DND-41 (cell line): Measurements from ENCODE around the gene COL4A2.

Experiments used
- ATAC-seq: fragments of 200-7000 bp; cut with Tn5 transposase; 3 replicates; pipeline ENCODE4 v1.9.1; 2021; ENCODE audit warnings: low read depth; ENCODE audit not compliant: insufficient read depth
- DNase-seq: peaks from one replicate; pipeline ENCODE4 v3.0.0-alpha.2; 2020
- H2AFZ ChIP-seq: 2 replicates; pipeline ENCODE4 v1.6.0; 2012; ENCODE audit warnings: low read depth, low read length
- H3K27ac ChIP-seq: 2 replicates; pipeline ENCODE4 v1.5.1; 2012; ENCODE audit warnings: low read length, inconsistent platforms
- H3K27me3 ChIP-seq: fragments of 200-600 bp; sonication (generic); 2 replicates; pipeline ENCODE4 v1.6.0; 2012; ENCODE audit warnings: low read length, mild to moderate bottlenecking, inconsistent platforms; ENCODE audit not compliant: insufficient read depth, poor library complexity
- H3K36me3 ChIP-seq: 2 replicates; pipeline ENCODE4 v1.5.1; 2012; ENCODE audit warnings: low read length, inconsistent platforms; ENCODE audit not compliant: insufficient read depth
- H3K4me1 ChIP-seq: 2 replicates; pipeline ENCODE4 v1.5.1; 2012; ENCODE audit warnings: mild to moderate bottlenecking, low read length; ENCODE audit not compliant: insufficient read depth
- H3K4me2 ChIP-seq: 2 replicates; pipeline ENCODE4 v1.6.0; 2012; ENCODE audit warnings: mild to moderate bottlenecking, moderate library complexity, low read length, inconsistent platforms; ENCODE audit not compliant: insufficient read depth
- H3K4me3 ChIP-seq, 2 experiments: fragments of 200-600 bp in 1 of 2; shearing (Covaris generic) in 1 of 2; 2 replicates each; pipeline ENCODE4 v1.5.1; 2012 to 2016; ENCODE audit warnings: inconsistent platforms in 2 of 2, low read length in 2 of 2, mild to moderate bottlenecking in 2 of 2, low read depth in 1 of 2, moderate library complexity in 1 of 2
- H3K79me2 ChIP-seq: 2 replicates; pipeline ENCODE4 v1.6.0; 2012; ENCODE audit warnings: low read length, inconsistent platforms; ENCODE audit not compliant: insufficient read depth
- H3K9ac ChIP-seq: 2 replicates; pipeline ENCODE4 v1.6.0; 2012; ENCODE audit warnings: low read depth, mild to moderate bottlenecking, inconsistent platforms, low read length, moderate library complexity
- H3K9me3 ChIP-seq: 2 replicates; pipeline ENCODE4 v1.5.1; 2012; ENCODE audit warnings: low read length, moderate library complexity, mild to moderate bottlenecking, inconsistent platforms; ENCODE audit not compliant: insufficient read depth, severe bottlenecking
- H4K20me1 ChIP-seq: 2 replicates; pipeline ENCODE4 v1.6.0; 2012; ENCODE audit warnings: low read length; ENCODE audit not compliant: insufficient read depth
- EZH2 ChIP-seq: IDR thresholded peaks from 3 replicates; pipeline ENCODE4 v1.6.1; 2012; ENCODE audit warnings: borderline replicate concordance, low read depth, mild to moderate bottlenecking, moderate library complexity, low read length, inconsistent platforms; ENCODE audit not compliant: severe bottlenecking
- TF ChIP-seq, protein P1 (sequence below): IDR thresholded peaks from 2 replicates; pipeline ENCODE4 v1.5.1; 2012; ENCODE audit warnings: borderline replicate concordance, low read length, moderate library complexity, mild to moderate bottlenecking; ENCODE audit not compliant: poor library complexity, severe bottlenecking; ENCODE audit errors: extremely low read depth

COL4A2 gene

GRCh38 chr13:110430391-110431336, 123.6 kb downstream of the COL4A2 start:
- no peak overlapping the region for H2AFZ ChIP-seq
- no peaks in the 10 kb centered on the region for H3K79me2 ChIP-seq
- peaks cover 23% of the 10 kb centered on the region for H4K20me1 ChIP-seq
- H3K4me3 ChIP-seq = no peak overlapping the region
- ATAC-seq (no peak), DNase-seq (no peak)
- H3K9me3 ChIP-seq = no peaks in the 10 kb centered on the region
- TF ChIP-seq, protein P1, sequence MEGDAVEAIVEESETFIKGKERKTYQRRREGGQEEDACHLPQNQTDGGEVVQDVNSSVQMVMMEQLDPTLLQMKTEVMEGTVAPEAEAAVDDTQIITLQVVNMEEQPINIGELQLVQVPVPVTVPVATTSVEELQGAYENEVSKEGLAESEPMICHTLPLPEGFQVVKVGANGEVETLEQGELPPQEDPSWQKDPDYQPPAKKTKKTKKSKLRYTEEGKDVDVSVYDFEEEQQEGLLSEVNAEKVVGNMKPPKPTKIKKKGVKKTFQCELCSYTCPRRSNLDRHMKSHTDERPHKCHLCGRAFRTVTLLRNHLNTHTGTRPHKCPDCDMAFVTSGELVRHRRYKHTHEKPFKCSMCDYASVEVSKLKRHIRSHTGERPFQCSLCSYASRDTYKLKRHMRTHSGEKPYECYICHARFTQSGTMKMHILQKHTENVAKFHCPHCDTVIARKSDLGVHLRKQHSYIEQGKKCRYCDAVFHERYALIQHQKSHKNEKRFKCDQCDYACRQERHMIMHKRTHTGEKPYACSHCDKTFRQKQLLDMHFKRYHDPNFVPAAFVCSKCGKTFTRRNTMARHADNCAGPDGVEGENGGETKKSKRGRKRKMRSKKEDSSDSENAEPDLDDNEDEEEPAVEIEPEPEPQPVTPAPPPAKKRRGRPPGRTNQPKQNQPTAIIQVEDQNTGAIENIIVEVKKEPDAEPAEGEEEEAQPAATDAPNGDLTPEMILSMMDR = no peak
- TF ChIP-seq EZH2 = no peak
- no peak overlapping the region for H3K27ac ChIP-seq
- H3K4me2 ChIP-seq = no peak overlapping the region
- H3K27me3 ChIP-seq = peaks cover 61% of the 10 kb centered on the region
- H3K9ac ChIP-seq = no peak overlapping the region
- no peaks in the 10 kb centered on the region for H3K4me1 ChIP-seq
- no peaks in the 10 kb centered on the region for H3K36me3 ChIP-seq

- Histone ChIP-seq H3K4me1 (no peaks in the 10 kb centered on the region), H3K4me3 (no peak overlapping the region), H3K27me3 (peaks cover 59% of the 10 kb centered on the region), H3K79me2 (no peaks in the 10 kb centered on the region), H3K36me3 (no peaks in the 10 kb centered on the region), H3K4me2 (no peak overlapping the region), H4K20me1 (peaks cover 21% of the 10 kb centered on the region), H3K9me3 (no peaks in the 10 kb centered on the region), H3K9ac (no peak overlapping the region), H2AFZ (no peak overlapping the region), H3K27ac (no peak overlapping the region)
- TF ChIP-seq, protein P1 = no peak
- no peak for TF ChIP-seq EZH2
- DNase-seq (no peak), ATAC-seq (no peak)
Observed at GRCh38 chr13:110431425-110432294, 124.6 kb downstream of the COL4A2 start.

- H3K36me3 ChIP-seq = no peaks in the 10 kb centered on the region
- no peak overlapping the region for H3K9ac ChIP-seq
- H3K4me2 ChIP-seq = no peak overlapping the region
- peaks cover 21% of the 10 kb centered on the region for H4K20me1 ChIP-seq
- no peak for DNase-seq
- H3K9me3 ChIP-seq = no peaks in the 10 kb centered on the region
- H3K27ac ChIP-seq = no peak overlapping the region
- H2AFZ ChIP-seq = no peak overlapping the region
- H3K79me2 ChIP-seq = no peaks in the 10 kb centered on the region
- no peak overlapping the region for H3K4me3 ChIP-seq
- TF ChIP-seq EZH2 = no peak
- TF ChIP-seq, protein P1 = no peak
- ATAC-seq = no peak
- no peaks in the 10 kb centered on the region for H3K4me1 ChIP-seq
- H3K27me3 ChIP-seq = peaks cover 58% of the 10 kb centered on the region
Observed at GRCh38 chr13:110432522-110432921, 125.4 kb downstream of the COL4A2 start.
